ENCODE measurements around the gene MYO1B. TPM values are rescaled to one million over a fixed set of nuclear protein-coding genes. Genes with fewer than 3 reads are reported as not detected.

Gene MYO1B
- total RNA-seq, 1 donor from 2014 or later: 2.5 TPM

GRCh38 chr2:191435141-191435540 is 189.9 kb downstream of the MYO1B start:
- POLR2A ChIA-PET: no interaction called here
- peaks cover 6% of the 10 kb centered on the region for H3K4me1 Mint-ChIP-seq
- no peak overlapping the region for H3K27ac Mint-ChIP-seq
- no peaks in the 10 kb centered on the region for H3K27me3 Mint-ChIP-seq
- H3K4me3 Mint-ChIP-seq: no peak overlapping the region
- CTCF ChIA-PET: no interaction called here
- intact Hi-C loops (cut with micrococcal nuclease): no loop called here
- no peaks in the 10 kb centered on the region for H3K9me3 Mint-ChIP-seq
- DNase-seq: no peak
- H3K36me3 Mint-ChIP-seq (ENCODE audit: low read depth): no peaks in the 10 kb centered on the region
- TF ChIP-seq CTCF (IDR thresholded peaks at IDR 0.05): no peak
- no peak for ATAC-seq (ENCODE audit: low read depth)

- H3K27ac Mint-ChIP-seq: no peak overlapping the region
- POLR2A ChIA-PET: no interaction called here
- no peak overlapping the region for H3K4me3 Mint-ChIP-seq
- intact Hi-C loops (cut with micrococcal nuclease): no loop called here
- DNase-seq (no peak), ATAC-seq (ENCODE audit: low read depth) (no peak)
- no peaks in the 10 kb centered on the region for H3K9me3 Mint-ChIP-seq
- CTCF ChIA-PET: no interaction called here
- peaks cover 6% of the 10 kb centered on the region for H3K4me1 Mint-ChIP-seq
- H3K27me3 Mint-ChIP-seq: no peaks in the 10 kb centered on the region
- H3K36me3 Mint-ChIP-seq (ENCODE audit: low read depth): no peaks in the 10 kb centered on the region
- no peak for TF ChIP-seq CTCF (IDR thresholded peaks at IDR 0.05)
These were observed 191.3 kb downstream of the MYO1B start for GRCh38 chr2:191436368-191437055.

GRCh38 chr2:191439481-191439880 is 194.3 kb downstream of the MYO1B start:
- DNase-seq (no peak), ATAC-seq (ENCODE audit: low read depth) (no peak)
- no peaks in the 10 kb centered on the region for H3K27me3 Mint-ChIP-seq
- H3K9me3 Mint-ChIP-seq: no peaks in the 10 kb centered on the region
- TF ChIP-seq CTCF (IDR thresholded peaks at IDR 0.05): no peak
- H3K4me3 Mint-ChIP-seq: no peak overlapping the region
- H3K4me1 Mint-ChIP-seq: peaks cover 6% of the 10 kb centered on the region
- ChIA-PET CTCF (no interaction called here), POLR2A (no interaction called here)
- H3K36me3 Mint-ChIP-seq (ENCODE audit: low read depth): no peaks in the 10 kb centered on the region
- intact Hi-C loops (cut with micrococcal nuclease): no loop called here
- no peak overlapping the region for H3K27ac Mint-ChIP-seq

- no peaks in the 10 kb centered on the region for H3K9me3 Mint-ChIP-seq
- CTCF ChIA-PET: no interaction called here
- no peak for ATAC-seq (ENCODE audit: low read depth)
These were observed 196.5 kb downstream of the MYO1B start for GRCh38 chr2:191441496-191442214.

More at GRCh38 chr2:191441496-191442214, 196.5 kb downstream of the MYO1B start:
- Mint-ChIP-seq H3K4me1 (peaks cover under 1% of the 10 kb centered on the region), H3K36me3 (ENCODE audit: low read depth) (no peaks in the 10 kb centered on the region), H3K27ac (no peak overlapping the region), H3K4me3 (no peak overlapping the region), H3K27me3 (no peaks in the 10 kb centered on the region)
- TF ChIP-seq CTCF (IDR thresholded peaks at IDR 0.05): no peak
- intact Hi-C loops (cut with micrococcal nuclease): no loop called here
- POLR2A ChIA-PET: no interaction called here
- no peak for DNase-seq
